Peyer's patch (tissue), 4 donors: ENCODE data around the gene SBF2. TPM values are rescaled to one million over a fixed set of nuclear protein-coding genes. Genes with fewer than 3 reads are reported as not detected.

Source experiments
- DNase-seq, 3 donors: peaks; one replicate each; pipeline ENCODE4 v3.0.0-alpha.2; 2017 to 2019
- H3K27ac ChIP-seq, 4 donors: fragments of 200-600 bp; sonication (generic); one replicate each; pipeline ENCODE4 v1.5.1; 2016 to 2019
- H3K27me3 ChIP-seq, 2 donors: fragments of 200-600 bp; sonication (generic); one replicate each; pipeline ENCODE4 v1.5.1; 2019
- H3K36me3 ChIP-seq, 3 donors: fragments of 200-600 bp; sonication (generic); one replicate each; pipeline ENCODE4 v1.5.1; 2016 to 2019
- H3K4me1 ChIP-seq, 4 donors: fragments of 200-600 bp; sonication (generic); one replicate each; pipeline ENCODE4 v1.5.1; 2016 to 2019
- H3K4me3 ChIP-seq, 4 donors: fragments of 200-600 bp; sonication (generic); 1 replicate in 3 of 4; 2 replicates in 1 of 4; pipeline ENCODE4 v1.5.1; 2016 to 2019; ENCODE audit warnings: mild to moderate bottlenecking in 1 of 4
- H3K9me3 ChIP-seq, 4 donors: fragments of 200-600 bp; sonication (generic); one replicate each; pipeline ENCODE4 v1.5.1; 2016 to 2019; ENCODE audit warnings: mild to moderate bottlenecking in 1 of 4
- CTCF ChIP-seq, 6 experiments: fragments of 450-650 bp in 4 of 6; fragments of 200-600 bp in 2 of 6; sonication (generic) in 1 of 6; IDR thresholded peaks; one replicate each; pipeline ENCODE4 v1.5.1; 2017 to 2019; ENCODE audit warnings: antibody characterized with exemption in 6 of 6, mild to moderate bottlenecking in 3 of 6, moderate library complexity in 1 of 6
- POLR2A ChIP-seq, 2 donors: fragments of 450-650 bp; IDR thresholded peaks; one replicate each; pipeline ENCODE4 v1.5.1; 2017; ENCODE audit warnings: antibody characterized with exemption in 2 of 2, mild to moderate bottlenecking in 2 of 2, moderate library complexity in 2 of 2
- total RNA-seq, 4 donors: library from RNA; depleted of rRNA; stranded (reverse); fragments of >200 nt; gene quantifications; one replicate each; pipeline ENCODE4 v1.1.0, GENCODE V29; 2016

SBF2 gene
- total RNA-seq, 4 donors from 2014 or later, result 52.7 to 70.1 (median 56.7) TPM

GRCh38 chr11:9851366-9851765 lies 442.7 kb downstream of the SBF2 start:
- Histone ChIP-seq H3K9me3 (no peaks in the 10 kb centered on the region), H3K4me3 (no peak overlapping the region), H3K27ac (no peak overlapping the region), H3K36me3 (peaks cover 0 to 32% (median 0%) of the 10 kb centered on the region in 3 donors), H3K4me1 (no peaks in the 10 kb centered on the region), H3K27me3 (no peaks in the 10 kb centered on the region)
- TF ChIP-seq CTCF (IDR thresholded peaks at IDR 0.05), result no peak
- TF ChIP-seq POLR2A (IDR thresholded peaks at IDR 0.05), result no peak
- no peak for DNase-seq

- Histone ChIP-seq H3K27me3 (no peaks in the 10 kb centered on the region), H3K4me3 (no peak overlapping the region), H3K27ac (no peak overlapping the region), H3K9me3 (no peaks in the 10 kb centered on the region), H3K36me3 (peaks cover 0 to 32% (median 0%) of the 10 kb centered on the region in 3 donors), H3K4me1 (no peaks in the 10 kb centered on the region)
- DNase-seq, result no peak
- TF ChIP-seq POLR2A (IDR thresholded peaks at IDR 0.05) (no peak), CTCF (IDR thresholded peaks at IDR 0.05) (no peak)
Measured at GRCh38 chr11:9850224-9850895, 443.7 kb downstream of the SBF2 start.

GRCh38 chr11:9849389-9849788 lies 444.6 kb downstream of the SBF2 start:
- DNase-seq, result no peak
- Histone ChIP-seq H3K4me1 (no peaks in the 10 kb centered on the region), H3K36me3 (peaks cover 0 to 29% (median 0%) of the 10 kb centered on the region in 3 donors), H3K27ac (no peak overlapping the region), H3K4me3 (no peak overlapping the region), H3K27me3 (no peaks in the 10 kb centered on the region), H3K9me3 (no peaks in the 10 kb centered on the region)
- TF ChIP-seq POLR2A (IDR thresholded peaks at IDR 0.05), result no peak
- no peak for TF ChIP-seq CTCF (IDR thresholded peaks at IDR 0.05)

- no peak for DNase-seq
- H3K9me3 ChIP-seq, result no peaks in the 10 kb centered on the region
- peaks cover 0 to 29% (median 0%) of the 10 kb centered on the region in 3 donors for H3K36me3 ChIP-seq
- H3K27ac ChIP-seq, result no peak overlapping the region
- H3K4me1 ChIP-seq, result no peaks in the 10 kb centered on the region
- no peaks in the 10 kb centered on the region for H3K27me3 ChIP-seq
- H3K4me3 ChIP-seq, result no peak overlapping the region
- no peak for TF ChIP-seq POLR2A (IDR thresholded peaks at IDR 0.05)
- no peak for TF ChIP-seq CTCF (IDR thresholded peaks at IDR 0.05)
Measured at GRCh38 chr11:9847636-9848035, 446.4 kb downstream of the SBF2 start.

GRCh38 chr11:9842923-9843322 lies 451.1 kb downstream of the SBF2 start:
- H3K27me3 ChIP-seq, result no peaks in the 10 kb centered on the region
- peaks cover 0 to 41% (median 0%) of the 10 kb centered on the region in 3 donors for H3K36me3 ChIP-seq

More at GRCh38 chr11:9842923-9843322, 451.1 kb downstream of the SBF2 start:
- no peak overlapping the region for H3K27ac ChIP-seq
- H3K9me3 ChIP-seq, result no peaks in the 10 kb centered on the region
- TF ChIP-seq POLR2A (IDR thresholded peaks at IDR 0.05) (no peak), CTCF (IDR thresholded peaks at IDR 0.05) (no peak)
- H3K4me3 ChIP-seq, result no peak overlapping the region
- DNase-seq, result no peak
- no peaks in the 10 kb centered on the region for H3K4me1 ChIP-seq
